Right atrium auricular region (tissue), 2 donors: Measurements from ENCODE around the gene CFAP410. TPM values are rescaled to one million over a fixed set of nuclear protein-coding genes. Genes with fewer than 3 reads are reported as not detected.

Experiments
- DNase-seq: peaks from one replicate; pipeline ENCODE4 v3.0.0-alpha.2; 2019; ENCODE audit warnings: low spot score
- H3K27ac ChIP-seq, 2 donors: fragments of 200-600 bp; sonication (generic); 1 replicate in 1 of 2; 2 replicates in 1 of 2; pipeline ENCODE4 v1.5.1; 2016 to 2019
- H3K27me3 ChIP-seq, 2 donors: fragments of 200-600 bp; sonication (generic); one replicate each; pipeline versions ENCODE4 v1.5.1 to v1.6.0; 2017 to 2019
- H3K36me3 ChIP-seq: fragments of 200-600 bp; sonication (generic); one replicate; pipeline ENCODE4 v1.5.1; 2016
- H3K4me1 ChIP-seq, 2 donors: fragments of 200-600 bp; sonication (generic); one replicate each; pipeline versions ENCODE4 v1.5.1 to v1.6.0; 2017 to 2019
- H3K4me3 ChIP-seq, 2 donors: fragments of 200-600 bp; sonication (generic); 1 replicate in 1 of 2; 2 replicates in 1 of 2; pipeline ENCODE4 v1.5.1; 2017 to 2019; ENCODE audit warnings: mild to moderate bottlenecking in 1 of 2, moderate library complexity in 1 of 2
- H3K9me3 ChIP-seq, 2 donors: fragments of 200-600 bp; sonication (generic); one replicate each; pipeline ENCODE4 v1.5.1; 2019
- CTCF ChIP-seq, 2 donors: fragments of 200-600 bp; sonication (generic); IDR thresholded peaks; one replicate each; pipeline ENCODE4 v1.5.1; 2019; ENCODE audit warnings: antibody characterized with exemption in 2 of 2
- total RNA-seq, 2 donors: library from RNA; depleted of rRNA; stranded (reverse); fragments of >200 nt; gene quantifications; one replicate each; pipeline ENCODE4 v1.1.0, GENCODE V29; 2016

Gene CFAP410
- total RNA-seq, 2 donors from 2014 or later, result 21.4 to 23.2 TPM

GRCh38 chr21:44296103-44296519, 43.1 kb downstream of the CFAP410 start:
- Histone ChIP-seq H3K36me3 (no peaks in the 10 kb centered on the region), H3K27ac (no peak overlapping the region), H3K27me3 (no peaks in the 10 kb centered on the region), H3K9me3 (no peaks in the 10 kb centered on the region), H3K4me3 (no peak overlapping the region), H3K4me1 (peaks cover 0 to 38% of the 10 kb centered on the region in 2 donors)
- TF ChIP-seq CTCF (IDR thresholded peaks at IDR 0.05), result no peak
- no peak for DNase-seq

GRCh38 chr21:44295646-44296045, 43.5 kb downstream of the CFAP410 start:
- no peak overlapping the region for H3K27ac ChIP-seq
- no peak overlapping the region for H3K4me3 ChIP-seq
- DNase-seq, result no peak
- no peak for TF ChIP-seq CTCF (IDR thresholded peaks at IDR 0.05)
- no peaks in the 10 kb centered on the region for H3K36me3 ChIP-seq
- H3K9me3 ChIP-seq, result no peaks in the 10 kb centered on the region
- peaks cover 0 to 33% of the 10 kb centered on the region in 2 donors for H3K4me1 ChIP-seq
- no peaks in the 10 kb centered on the region for H3K27me3 ChIP-seq

GRCh38 chr21:44295163-44295573, 44.0 kb downstream of the CFAP410 start:
- H3K4me1 ChIP-seq, result peaks cover 0 to 32% of the 10 kb centered on the region in 2 donors
- no peak overlapping the region for H3K27ac ChIP-seq
- H3K36me3 ChIP-seq, result no peaks in the 10 kb centered on the region
- no peak for TF ChIP-seq CTCF (IDR thresholded peaks at IDR 0.05)
- DNase-seq, result no peak
- H3K27me3 ChIP-seq, result no peaks in the 10 kb centered on the region
- H3K9me3 ChIP-seq, result no peaks in the 10 kb centered on the region
- H3K4me3 ChIP-seq, result no peak overlapping the region

- DNase-seq, result peak; percentile 86
- H3K4me3 ChIP-seq, result no peak overlapping the region
These were observed 44.6 kb downstream of the CFAP410 start for GRCh38 chr21:44294391-44295162.

GRCh38 chr21:44293551-44294231, 45.5 kb downstream of the CFAP410 start:
- Histone ChIP-seq H3K9me3 (no peaks in the 10 kb centered on the region), H3K4me1 (peaks cover 0 to 24% of the 10 kb centered on the region in 2 donors), H3K4me3 (no peak overlapping the region)

More at GRCh38 chr21:44294391-44295162, 44.6 kb downstream of the CFAP410 start:
- Histone ChIP-seq H3K27me3 (no peaks in the 10 kb centered on the region), H3K9me3 (no peaks in the 10 kb centered on the region), H3K27ac (no peak overlapping the region), H3K36me3 (no peaks in the 10 kb centered on the region), H3K4me1 (peaks cover 0 to 31% of the 10 kb centered on the region in 2 donors)
- no peak for TF ChIP-seq CTCF (IDR thresholded peaks at IDR 0.05)

More at GRCh38 chr21:44293551-44294231, 45.5 kb downstream of the CFAP410 start:
- Histone ChIP-seq H3K27ac (no peak overlapping the region), H3K27me3 (no peaks in the 10 kb centered on the region), H3K36me3 (no peaks in the 10 kb centered on the region)
- DNase-seq, result no peak
- no peak for TF ChIP-seq CTCF (IDR thresholded peaks at IDR 0.05)
